HG03469 (cell line): ENCODE results near the gene NLRP7.
"Not testable (repeated sequence)": the region's sequence is repeated elsewhere in the genome, so short reads cannot be mapped to it uniquely, and the experiment has no call there.

Experiments used
- ATAC-seq: cut with Tn5 transposase; IDR thresholded peaks from one replicate; pipeline ENCODE4 v1.9.1; 2021; ENCODE audit warnings: mild to moderate bottlenecking, moderate library complexity, moderate number of reproducible peaks; ENCODE audit not compliant: unreplicated experiment

Gene NLRP7

GRCh38 chr19:54947381-54947780 is at the start of gene NLRP7:
Gene NLRP7, minus strand, starts transcription at chr19:54947530.
- ATAC-seq, result no peak

GRCh38 chr19:54995561-54995960 is 48.2 kb upstream of the NLRP7 start:
- ATAC-seq, result no peak

GRCh38 chr19:54989531-54989930 is 42.2 kb upstream of the NLRP7 start:
- ATAC-seq, result not testable (repeated sequence)

GRCh38 chr19:54982562-54982961 is 35.2 kb upstream of the NLRP7 start:
- ATAC-seq, result not testable (repeated sequence)

- ATAC-seq, result not testable (repeated sequence)
Observed at GRCh38 chr19:54973229-54974090, 26.1 kb upstream of the NLRP7 start.

GRCh38 chr19:54971446-54971845 is 24.1 kb upstream of the NLRP7 start:
- not testable (repeated sequence) for ATAC-seq

- ATAC-seq, result no peak
Observed at GRCh38 chr19:54969647-54970046, 22.3 kb upstream of the NLRP7 start.

GRCh38 chr19:54967611-54968010 is 20.3 kb upstream of the NLRP7 start:
- ATAC-seq, result no peak

GRCh38 chr19:54965055-54965454 is 17.7 kb upstream of the NLRP7 start:
- not testable (repeated sequence) for ATAC-seq

- peak; percentile 65 for ATAC-seq
Observed at GRCh38 chr19:54959840-54960239, 12.5 kb upstream of the NLRP7 start.

- ATAC-seq, result no peak
Observed at GRCh38 chr19:54955376-54955775, 8.0 kb upstream of the NLRP7 start.

GRCh38 chr19:54953345-54953713 is 6.0 kb upstream of the NLRP7 start:
- not testable (repeated sequence) for ATAC-seq

- ATAC-seq, result no peak
Observed at GRCh38 chr19:54952591-54953344, 5.4 kb upstream of the NLRP7 start.

GRCh38 chr19:54950580-54950979 is 3.2 kb upstream of the NLRP7 start:
- ATAC-seq, result not testable (repeated sequence)

GRCh38 chr19:54949412-54949811 is 2.1 kb upstream of the NLRP7 start:
- no peak for ATAC-seq

GRCh38 chr19:54943772-54944361 is 3.5 kb downstream of the NLRP7 start:
- ATAC-seq, result not testable (repeated sequence)

- ATAC-seq, result not testable (repeated sequence)
Observed at GRCh38 chr19:54939538-54939937, 7.8 kb downstream of the NLRP7 start.

GRCh38 chr19:54938906-54939305 is 8.4 kb downstream of the NLRP7 start:
- no peak for ATAC-seq

- ATAC-seq, result no peak
Observed at GRCh38 chr19:54937926-54938325, 9.4 kb downstream of the NLRP7 start.

- ATAC-seq, result no peak
Observed at GRCh38 chr19:54928299-54928698, 19.0 kb downstream of the NLRP7 start.

- no peak for ATAC-seq
Observed at GRCh38 chr19:54923276-54923675, 24.1 kb downstream of the NLRP7 start.

GRCh38 chr19:54921082-54921481 is 26.2 kb downstream of the NLRP7 start:
- no peak for ATAC-seq
